Tibial artery (tissue), 4 donors: Measurements from ENCODE around the gene TMTC1.
A peak's percentile ranks its signal among the peaks of the same experiment; 100 is the strongest.

ENCODE experiments used
- DNase-seq, 2 donors: peaks; one replicate each; pipeline ENCODE4 v3.0.0-alpha.2; 2019
- H3K27ac ChIP-seq, 2 donors: fragments of 200-600 bp; sonication (generic) in 1 of 2; 1 replicate in 1 of 2; 2 replicates in 1 of 2; pipeline ENCODE4 v1.5.1; 2018 to 2019; ENCODE audit warnings: mild to moderate bottlenecking in 1 of 2
- H3K27me3 ChIP-seq, 2 donors: fragments of 200-600 bp; sonication (generic) in 1 of 2; one replicate each; pipeline versions ENCODE4 v1.5.1 to v1.6.0; 2016 to 2019
- H3K36me3 ChIP-seq, 3 donors: fragments of 200-600 bp; sonication (generic) in 2 of 3; one replicate each; pipeline ENCODE4 v1.5.1; 2016 to 2019; ENCODE audit warnings: mild to moderate bottlenecking in 2 of 3
- H3K4me1 ChIP-seq, 4 donors: fragments of 200-600 bp; sonication (generic) in 2 of 4; 1 replicate in 3 of 4; 2 replicates in 1 of 4; pipeline ENCODE4 v1.5.1; 2016 to 2019
- H3K4me3 ChIP-seq, 2 donors: fragments of 200-600 bp; sonication (generic) in 1 of 2; 1 replicate in 1 of 2; 2 replicates in 1 of 2; pipeline ENCODE4 v1.5.1; 2018 to 2019; ENCODE audit warnings: mild to moderate bottlenecking in 2 of 2
- H3K9me3 ChIP-seq, 3 donors: fragments of 200-600 bp; sonication (generic) in 1 of 3; one replicate each; pipeline ENCODE4 v1.5.1; 2016 to 2019
- intact Hi-C: fragments of 100-400 bp; cut with DNase I; formaldehyde crosslinking; loops from one replicate; pipeline ENCODE4 v1.15.0; 2023; ENCODE audit warnings: low total_unique reads
- TF ChIP-seq, protein P1 (sequence below), 2 experiments: fragments of 200-600 bp in 1 of 2; fragments of 450-650 bp in 1 of 2; IDR thresholded peaks; one replicate each; pipeline ENCODE4 v1.5.1; 2017 to 2019; ENCODE audit warnings: antibody characterized with exemption in 2 of 2, mild to moderate bottlenecking in 1 of 2, moderate library complexity in 1 of 2

TMTC1 gene

DNA sequence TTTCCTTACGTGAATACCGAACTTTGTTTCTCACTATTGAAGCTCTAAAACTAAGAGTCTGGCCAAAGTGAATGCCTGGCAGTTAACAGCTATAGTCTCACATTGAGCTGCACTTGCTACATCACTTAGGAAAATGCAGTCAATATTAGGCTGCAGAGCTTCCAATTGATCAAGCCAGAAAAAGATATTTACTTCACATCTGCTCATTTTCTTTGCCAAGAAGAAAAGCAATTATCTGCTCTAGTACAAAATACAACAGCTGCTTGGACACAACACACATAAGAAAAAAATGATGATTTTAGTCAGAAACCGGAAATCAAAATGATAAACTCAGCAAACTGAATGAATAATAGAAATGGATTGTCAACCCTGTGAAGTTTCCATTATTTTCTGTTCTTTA lies 45.4 kb downstream of the TMTC1 start:
- TF ChIP-seq, protein P1, sequence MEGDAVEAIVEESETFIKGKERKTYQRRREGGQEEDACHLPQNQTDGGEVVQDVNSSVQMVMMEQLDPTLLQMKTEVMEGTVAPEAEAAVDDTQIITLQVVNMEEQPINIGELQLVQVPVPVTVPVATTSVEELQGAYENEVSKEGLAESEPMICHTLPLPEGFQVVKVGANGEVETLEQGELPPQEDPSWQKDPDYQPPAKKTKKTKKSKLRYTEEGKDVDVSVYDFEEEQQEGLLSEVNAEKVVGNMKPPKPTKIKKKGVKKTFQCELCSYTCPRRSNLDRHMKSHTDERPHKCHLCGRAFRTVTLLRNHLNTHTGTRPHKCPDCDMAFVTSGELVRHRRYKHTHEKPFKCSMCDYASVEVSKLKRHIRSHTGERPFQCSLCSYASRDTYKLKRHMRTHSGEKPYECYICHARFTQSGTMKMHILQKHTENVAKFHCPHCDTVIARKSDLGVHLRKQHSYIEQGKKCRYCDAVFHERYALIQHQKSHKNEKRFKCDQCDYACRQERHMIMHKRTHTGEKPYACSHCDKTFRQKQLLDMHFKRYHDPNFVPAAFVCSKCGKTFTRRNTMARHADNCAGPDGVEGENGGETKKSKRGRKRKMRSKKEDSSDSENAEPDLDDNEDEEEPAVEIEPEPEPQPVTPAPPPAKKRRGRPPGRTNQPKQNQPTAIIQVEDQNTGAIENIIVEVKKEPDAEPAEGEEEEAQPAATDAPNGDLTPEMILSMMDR (IDR thresholded peaks at IDR 0.05): no peak
- no peak for DNase-seq
- Histone ChIP-seq H3K4me3 (no peak overlapping the region), H3K27ac (no peak overlapping the region), H3K36me3 (peaks cover 0 to 10% (median 5%) of the 10 kb centered on the region in 3 donors), H3K9me3 (no peaks in the 10 kb centered on the region), H3K27me3 (no peaks in the 10 kb centered on the region), H3K4me1 (peaks cover 0 to 95% (median 34%) of the 10 kb centered on the region in 4 donors)
- intact Hi-C loops: no loop called here

DNA sequence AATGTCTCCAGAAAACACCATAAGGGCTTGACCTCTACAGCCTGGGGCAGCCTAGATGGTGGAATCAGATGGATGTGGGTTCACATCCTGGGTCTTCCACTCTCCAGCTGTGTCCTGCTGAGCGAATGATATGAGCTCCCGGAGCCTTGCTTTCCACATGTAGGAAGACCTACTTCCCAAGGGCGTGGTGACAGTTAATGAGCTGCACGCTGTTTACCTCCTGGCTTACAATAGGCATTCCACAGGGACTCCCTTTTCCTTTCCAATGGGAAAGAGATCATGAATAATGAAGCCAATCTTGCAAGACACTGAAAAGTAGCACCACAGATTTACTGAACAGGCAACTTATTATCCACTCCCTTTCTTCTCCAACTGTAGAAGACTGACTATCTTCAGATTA lies 46.1 kb downstream of the TMTC1 start:
- peaks cover 0 to 10% (median 5%) of the 10 kb centered on the region in 3 donors for H3K36me3 ChIP-seq
- DNase-seq: no peak
- H3K4me3 ChIP-seq: no peak overlapping the region
- peaks cover 0 to 97% (median 39%) of the 10 kb centered on the region in 4 donors for H3K4me1 ChIP-seq
- no peaks in the 10 kb centered on the region for H3K9me3 ChIP-seq
- H3K27me3 ChIP-seq: no peaks in the 10 kb centered on the region
- intact Hi-C loops: no loop called here
- H3K27ac ChIP-seq: peak overlapping the region in 1 of 2 donors; percentile 2
- TF ChIP-seq, protein P1 (IDR thresholded peaks at IDR 0.05): no peak

GRCh38 chr12:29735604-29736003 lies 48.1 kb downstream of the TMTC1 start:
- TF ChIP-seq, protein P1 (IDR thresholded peaks at IDR 0.05): no peak
- peaks cover 0 to 100% (median 51%) of the 10 kb centered on the region in 4 donors for H3K4me1 ChIP-seq
- intact Hi-C loops: no loop called here
- peaks cover 0 to 10% (median 5%) of the 10 kb centered on the region in 3 donors for H3K36me3 ChIP-seq
- DNase-seq: no peak
- no peaks in the 10 kb centered on the region for H3K9me3 ChIP-seq
- peak overlapping the region; percentile 65 to 72 for H3K27ac ChIP-seq
- H3K4me3 ChIP-seq: no peak overlapping the region
- no peaks in the 10 kb centered on the region for H3K27me3 ChIP-seq

GRCh38 chr12:29734734-29735133 lies 49.0 kb downstream of the TMTC1 start:
- intact Hi-C loops: no loop called here
- H3K36me3 ChIP-seq: peaks cover 0 to 7% (median 5%) of the 10 kb centered on the region in 3 donors
- no peaks in the 10 kb centered on the region for H3K27me3 ChIP-seq
- H3K4me3 ChIP-seq: no peak overlapping the region
- H3K4me1 ChIP-seq: peaks cover 0 to 100% (median 51%) of the 10 kb centered on the region in 4 donors
- H3K9me3 ChIP-seq: no peaks in the 10 kb centered on the region
- H3K27ac ChIP-seq: peak overlapping the region; percentile 65 to 72
- no peak for DNase-seq
- TF ChIP-seq, protein P1 (IDR thresholded peaks at IDR 0.05): no peak

- intact Hi-C loops: no loop called here
These were observed 49.4 kb downstream of the TMTC1 start for GRCh38 chr12:29734305-29734704.

More at GRCh38 chr12:29734305-29734704, 49.4 kb downstream of the TMTC1 start:
- Histone ChIP-seq H3K27me3 (no peaks in the 10 kb centered on the region), H3K4me3 (no peak overlapping the region), H3K36me3 (peaks cover 0 to 5% (median 3%) of the 10 kb centered on the region in 3 donors), H3K9me3 (no peaks in the 10 kb centered on the region), H3K27ac (peak overlapping the region; percentile 65 to 72), H3K4me1 (peaks cover 0 to 100% (median 51%) of the 10 kb centered on the region in 4 donors)
- TF ChIP-seq, protein P1 (IDR thresholded peaks at IDR 0.05): no peak
- no peak for DNase-seq
